ENCODE results near the gene KCNJ10.

GRCh38 chr1:159989581-159989980 lies 80.4 kb downstream of the KCNJ10 start:
- TF ChIP-seq CTCF (IDR thresholded peaks at IDR 0.05) (no peak), EP300 (IDR thresholded peaks at IDR 0.05) (no peak)

Measured in suprapubic skin (tissue), 3 donors.